ENCODE measurements around the gene PLA2G4B. TPM values are rescaled to one million over a fixed set of nuclear protein-coding genes. Genes with fewer than 3 reads are reported as not detected.

Gene PLA2G4B
- total RNA-seq, 1 experiment from 2014 or later, result 1.1 TPM

GRCh38 chr15:41886741-41887140 is 48.1 kb downstream of the PLA2G4B start:
- DNase-seq (ENCODE audit: low read depth), result no peak

- no peak for DNase-seq (ENCODE audit: low read depth)
Measured at GRCh38 chr15:41887161-41887560, 48.5 kb downstream of the PLA2G4B start.

- no peak for DNase-seq (ENCODE audit: low read depth)
Measured at GRCh38 chr15:41887893-41888292, 49.2 kb downstream of the PLA2G4B start.

GRCh38 chr15:41888662-41889253 is 50.1 kb downstream of the PLA2G4B start:
- no peak for DNase-seq (ENCODE audit: low read depth)

- no peak for DNase-seq (ENCODE audit: low read depth)
Measured at GRCh38 chr15:41890050-41890690, 51.5 kb downstream of the PLA2G4B start.

- DNase-seq (ENCODE audit: low read depth), result no peak
Measured at GRCh38 chr15:41891226-41891625, 52.6 kb downstream of the PLA2G4B start.

- DNase-seq (ENCODE audit: low read depth), result no peak
Measured at GRCh38 chr15:41891946-41892345, 53.3 kb downstream of the PLA2G4B start.

- DNase-seq (ENCODE audit: low read depth), result no peak
Measured at GRCh38 chr15:41892621-41893421, 54.2 kb downstream of the PLA2G4B start.

- DNase-seq (ENCODE audit: low read depth), result no peak
Measured at GRCh38 chr15:41893422-41894250, 55.0 kb downstream of the PLA2G4B start, which contains the start of gene SPTBN5. Gene SPTBN5 (minus strand): TSS chr15:41894053. CDS start chr15:41893497, 556 bp downstream.

GRCh38 chr15:41894251-41894790 is 55.7 kb downstream of the PLA2G4B start:
- no peak for DNase-seq (ENCODE audit: low read depth)

GRCh38 chr15:41894791-41895463 is 56.3 kb downstream of the PLA2G4B start:
- peak; percentile 91 for DNase-seq (ENCODE audit: low read depth)

GRCh38 chr15:41895491-41895890 is 56.8 kb downstream of the PLA2G4B start:
- DNase-seq (ENCODE audit: low read depth), result no peak

GRCh38 chr15:41895957-41896356 is 57.3 kb downstream of the PLA2G4B start:
- no peak for DNase-seq (ENCODE audit: low read depth)

GRCh38 chr15:41896566-41896965 is 57.9 kb downstream of the PLA2G4B start:
- no peak for DNase-seq (ENCODE audit: low read depth)

- DNase-seq (ENCODE audit: low read depth), result no peak
Measured at GRCh38 chr15:41897363-41897799, 58.7 kb downstream of the PLA2G4B start.

Small RNAs within 50 kb of the gene (small RNA-seq; reads per million reads assigned to genes)
- gene JMJD7-PLA2G4B (not detected), gene MIR4310 (not detected), gene RNA5SP393 (not detected)

Other genes with a start within 250 kb of the PLA2G4B start
- gene MGA, start 178.4 kb upstream of the PLA2G4B start, total RNA-seq (2014; rRNA removed; shearing (Covaris generic)), result 17.0 and 18.5 TPM in 2 replicates
- 19.5 and 20.6 TPM in 2 replicates for gene MAPKBP1, start 64.4 kb upstream of the PLA2G4B start, total RNA-seq (2014; rRNA removed; shearing (Covaris generic))
- 9.0 and 9.3 TPM in 2 replicates for gene JMJD7, start 10.8 kb upstream of the PLA2G4B start, total RNA-seq (2014; rRNA removed; shearing (Covaris generic))
- gene SPTBN5, start 55.2 kb downstream of the PLA2G4B start, total RNA-seq (2014; rRNA removed; shearing (Covaris generic)), result 2.3 and 3.9 TPM in 2 replicates
- gene EHD4, start 133.7 kb downstream of the PLA2G4B start, total RNA-seq (2014; rRNA removed; shearing (Covaris generic)), result 50.9 and 58.9 TPM in 2 replicates
- gene PLA2G4E, start 182.2 kb downstream of the PLA2G4B start, total RNA-seq (2014; rRNA removed; shearing (Covaris generic)), result 0.07 TPM in 1 of 2 replicates, not detected in the other

All from HT1080 (cell line).